HG03060 (cell line): ENCODE measurements around the gene GPR156.

Experiments used
- ATAC-seq: cut with Tn5 transposase; IDR thresholded peaks from one replicate; pipeline ENCODE4 v1.9.1; 2021; ENCODE audit warnings: low read depth, moderate number of reproducible peaks; ENCODE audit not compliant: unreplicated experiment

The GPR156 gene

DNA sequence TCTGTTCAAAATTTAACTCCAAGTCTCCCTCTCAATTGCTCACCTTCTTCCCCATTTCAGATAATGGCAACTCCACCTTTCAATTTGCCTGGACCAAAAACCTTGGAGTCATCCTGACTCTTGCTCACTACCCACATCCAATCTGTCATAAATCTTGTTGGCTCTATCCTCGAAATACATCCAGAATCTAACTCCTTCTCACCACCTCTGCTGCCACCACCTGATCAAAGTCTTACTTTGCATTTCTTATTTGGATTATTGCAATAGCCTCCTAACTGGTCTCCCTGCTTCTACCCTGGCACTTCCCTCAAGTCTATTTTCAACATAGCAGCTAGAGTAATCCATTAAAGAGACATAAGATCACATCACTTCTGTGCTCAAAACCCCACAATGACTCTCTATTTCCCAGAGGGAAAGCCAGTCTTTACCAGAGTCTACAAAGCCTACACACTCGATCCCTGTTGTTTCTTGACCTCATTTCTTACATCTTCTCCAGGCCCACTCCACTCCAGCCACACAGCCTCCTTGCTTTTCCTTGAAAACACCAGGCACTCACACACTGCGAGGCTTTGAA lies 86.6 kb downstream of the GPR156 start:
- ATAC-seq, result no peak

DNA sequence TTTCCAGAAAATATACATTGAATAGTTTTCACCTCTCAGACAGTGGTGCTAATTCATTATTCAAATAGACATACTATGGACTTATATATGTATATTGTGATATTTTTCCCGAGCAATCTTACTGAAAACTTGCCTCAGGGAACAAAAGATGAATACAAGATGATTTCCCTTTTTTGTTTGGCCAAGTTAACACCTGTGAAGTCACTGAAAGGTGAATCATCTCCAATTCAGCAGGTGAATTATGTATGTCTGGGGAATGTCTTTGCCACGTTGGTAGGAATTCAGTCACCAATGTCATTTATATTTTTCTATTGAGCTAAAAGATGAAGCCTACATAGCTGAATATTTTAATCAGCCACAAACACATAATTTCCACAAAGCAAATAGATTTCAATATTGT lies 88.2 kb downstream of the GPR156 start:
- ATAC-seq, result no peak

- ATAC-seq, result no peak
These were observed 88.7 kb downstream of the GPR156 start for GRCh38 chr3:120196333-120196732.

DNA sequence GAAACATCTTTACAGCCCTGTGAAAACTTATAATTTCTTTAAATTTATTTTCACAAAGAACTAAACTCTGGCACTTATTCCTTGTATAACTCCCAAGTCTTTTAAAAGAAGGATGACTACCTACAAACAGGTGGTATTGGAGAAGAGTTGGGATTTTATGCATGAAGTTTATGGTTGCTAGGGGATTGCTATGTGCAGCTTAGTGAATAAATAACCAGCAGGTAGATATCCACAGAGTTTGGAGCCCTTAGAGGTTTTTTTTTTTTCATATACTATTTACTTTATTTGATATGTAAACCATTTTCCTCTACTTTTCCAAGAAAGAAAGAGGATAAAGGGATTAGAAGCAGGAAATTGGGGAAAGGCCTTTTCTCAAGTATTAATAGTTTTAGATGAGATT lies 91.5 kb downstream of the GPR156 start:
- ATAC-seq, result no peak

DNA sequence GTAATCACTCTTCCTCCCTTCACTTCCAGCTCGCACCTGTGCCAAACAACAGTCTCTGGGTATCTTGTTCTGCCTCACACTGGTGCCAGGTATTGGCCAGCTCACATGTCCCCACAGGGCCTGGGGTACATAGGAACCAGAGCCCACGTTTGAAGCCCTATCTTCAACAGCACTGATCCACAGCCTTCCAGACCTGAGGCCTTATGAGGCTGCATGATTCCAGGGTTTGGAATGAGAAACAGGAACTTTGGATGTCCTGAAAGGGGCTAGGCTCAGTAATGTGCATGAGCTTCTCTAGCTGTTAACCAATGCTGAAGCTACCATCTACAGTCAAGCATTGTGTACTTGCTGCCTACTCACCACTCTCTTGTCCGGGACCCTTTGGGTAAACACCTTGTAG lies 92.4 kb downstream of the GPR156 start:
- no peak for ATAC-seq

GRCh38 chr3:120192159-120192558 lies 92.9 kb downstream of the GPR156 start:
- ATAC-seq, result no peak

GRCh38 chr3:120182613-120183511 lies 102.2 kb downstream of the GPR156 start:
- no peak for ATAC-seq

GRCh38 chr3:120181632-120182031 lies 103.4 kb downstream of the GPR156 start:
- ATAC-seq, result no peak

DNA sequence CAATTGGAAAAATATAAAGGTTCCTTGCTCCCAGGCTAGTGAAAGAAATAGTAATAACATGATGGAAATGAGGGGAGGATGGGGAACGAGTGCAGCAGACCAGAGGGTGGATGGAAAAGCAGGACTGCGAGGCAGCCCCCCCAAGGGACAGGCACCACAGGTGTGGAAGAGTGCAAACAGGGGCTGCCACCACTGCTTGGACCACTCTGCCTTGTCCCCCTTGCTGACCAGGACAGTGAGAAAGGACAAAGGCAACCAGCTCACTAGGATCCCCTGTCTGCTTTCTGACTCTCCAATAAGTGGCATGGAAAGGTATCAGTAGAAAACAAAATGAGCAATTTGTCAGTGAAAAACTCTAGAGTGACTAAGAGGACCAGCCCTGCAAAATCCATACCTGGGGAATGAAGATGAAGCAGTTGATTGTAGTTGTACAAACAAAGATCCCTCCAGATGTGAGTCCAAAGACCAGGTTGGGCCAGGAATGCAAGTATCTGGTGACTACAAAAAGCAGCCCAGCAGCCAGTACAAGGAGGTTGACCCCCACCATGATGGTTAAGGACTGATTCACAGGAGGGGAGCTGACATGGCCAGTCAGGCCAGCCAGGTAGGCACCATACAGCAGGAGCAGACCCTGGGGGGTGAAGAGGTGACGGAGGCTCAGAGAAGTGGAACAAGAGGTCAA lies 104.2 kb downstream of the GPR156 start:
- ATAC-seq, result no peak

- no peak for ATAC-seq
These were observed 107.2 kb downstream of the GPR156 start for GRCh38 chr3:120177707-120178306.

DNA sequence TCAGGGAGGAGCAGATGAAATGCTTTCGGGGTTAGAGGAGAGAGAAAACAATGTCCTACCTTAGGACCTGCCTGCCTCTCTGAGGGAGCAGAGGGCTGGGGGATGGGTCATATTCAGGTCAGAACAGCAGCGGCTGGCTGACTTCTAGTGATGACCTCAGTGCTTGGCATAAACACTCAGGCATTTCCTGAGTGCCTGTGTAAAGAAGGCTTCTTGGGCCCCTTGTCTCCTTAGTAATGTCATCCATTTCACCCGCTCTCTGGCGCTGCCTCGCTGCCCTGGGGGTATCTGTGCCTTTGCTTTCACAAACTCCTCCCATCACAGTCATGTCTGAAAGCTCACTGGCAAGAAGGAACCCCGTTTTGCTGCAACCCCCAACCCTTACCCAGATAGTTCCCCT lies 107.9 kb downstream of the GPR156 start:
- ATAC-seq, result no peak

DNA sequence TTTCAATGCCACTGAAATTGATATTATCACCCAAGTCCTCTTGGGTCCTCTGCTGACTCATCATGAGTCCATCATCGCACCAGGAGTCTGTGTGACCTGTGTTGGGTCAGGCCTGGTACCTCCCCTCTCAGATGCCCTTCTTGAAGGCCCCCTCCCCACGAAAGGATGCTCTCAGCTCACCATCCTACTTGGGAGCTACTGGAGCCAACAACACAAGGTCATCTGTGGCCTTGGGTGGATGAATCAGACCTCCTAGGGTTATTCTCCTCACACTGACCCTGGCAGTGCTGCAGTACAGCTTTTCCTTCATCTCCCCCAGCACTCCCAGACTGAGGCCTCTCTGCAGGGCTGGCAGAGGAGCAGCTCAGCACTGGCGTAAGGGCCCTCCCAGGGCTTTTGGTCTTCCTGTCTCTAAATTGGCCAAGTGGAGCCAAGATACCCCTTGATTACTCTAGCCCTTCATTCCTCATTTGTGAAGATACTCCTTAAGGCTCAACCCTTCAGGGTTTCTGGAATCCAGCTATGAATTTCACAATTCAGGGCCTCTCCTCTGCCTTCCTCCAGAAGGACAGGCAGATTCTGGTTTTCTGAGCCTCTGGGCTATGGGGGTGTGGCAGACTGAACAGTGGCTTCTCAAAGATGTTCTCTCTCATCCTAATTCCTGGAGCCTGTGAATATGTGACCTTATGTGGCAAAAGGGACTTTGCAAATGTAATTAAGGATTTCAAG lies 110.0 kb downstream of the GPR156 start:
- ATAC-seq, result no peak

DNA sequence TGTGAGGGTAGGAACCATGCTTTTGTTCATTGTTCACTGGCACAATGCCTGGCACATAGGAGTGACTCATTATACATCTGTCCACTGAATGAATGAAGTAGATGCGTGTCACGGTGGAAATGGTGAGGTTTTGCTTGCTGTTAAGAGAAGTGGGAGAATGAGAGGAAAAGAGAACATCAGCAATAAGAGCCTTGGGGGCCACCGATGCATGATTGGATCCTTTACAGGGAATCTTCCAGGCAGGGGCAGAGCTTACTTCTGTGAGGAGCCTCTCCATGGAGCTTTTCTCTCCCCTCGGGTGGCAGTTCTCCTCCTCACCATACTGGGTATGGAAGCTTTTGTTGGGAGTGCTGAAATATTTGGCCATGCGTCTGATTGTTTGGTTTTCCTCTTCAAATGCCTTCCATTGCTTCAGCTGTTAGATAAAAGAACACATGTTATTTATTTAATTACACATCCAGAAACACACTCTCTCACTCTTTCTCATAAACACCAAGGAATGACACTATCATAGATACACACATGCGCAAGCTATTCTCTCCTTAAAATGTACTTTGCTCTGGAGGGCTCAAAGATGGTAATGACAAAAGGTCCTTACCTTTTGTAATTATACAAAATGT lies 111.9 kb downstream of the GPR156 start:
- no peak for ATAC-seq

GRCh38 chr3:120172070-120172469 lies 113.0 kb downstream of the GPR156 start:
- no peak for ATAC-seq

DNA sequence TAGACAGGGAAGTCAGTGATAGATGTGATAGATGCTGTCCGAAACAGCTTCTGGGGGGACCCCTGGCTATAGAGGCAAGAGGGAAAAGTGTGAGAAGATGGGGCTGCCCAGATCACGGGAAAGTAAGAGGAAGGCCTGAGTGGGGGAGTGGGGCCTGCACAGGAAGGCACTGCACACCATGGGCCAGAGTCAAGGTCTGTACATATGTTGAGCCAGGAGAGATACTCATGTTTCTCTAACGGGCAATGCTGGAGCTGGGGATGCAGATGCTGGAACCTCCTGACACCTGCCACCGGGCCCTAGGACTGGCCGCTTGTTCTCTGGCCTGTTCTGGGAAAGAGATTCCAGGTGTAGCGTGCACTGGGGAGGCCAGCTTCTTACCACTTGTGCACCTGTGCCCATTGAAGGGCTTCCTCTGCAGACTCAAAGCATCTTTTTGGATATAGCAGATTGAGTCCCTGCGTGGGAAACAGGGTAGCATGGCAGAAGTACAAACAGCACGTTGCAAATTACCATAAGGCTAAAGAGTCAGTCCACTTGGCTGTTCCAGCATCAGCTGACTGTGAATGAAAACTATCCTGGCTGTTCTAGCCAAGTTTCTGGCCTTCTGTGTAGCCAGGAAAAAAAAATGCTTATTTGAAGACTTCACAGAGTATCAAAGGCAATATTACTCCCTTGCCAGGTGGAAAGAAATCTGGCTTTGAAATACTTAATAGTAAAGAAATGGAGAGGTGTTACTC lies 113.7 kb downstream of the GPR156 start:
- no peak for ATAC-seq

GRCh38 chr3:120170223-120170622 lies 114.8 kb downstream of the GPR156 start:
- no peak for ATAC-seq

GRCh38 chr3:120169407-120169806 lies 115.6 kb downstream of the GPR156 start:
- ATAC-seq, result no peak

GRCh38 chr3:120168611-120169010 lies 116.4 kb downstream of the GPR156 start:
- no peak for ATAC-seq

GRCh38 chr3:120168038-120168437 lies 117.0 kb downstream of the GPR156 start:
- no peak for ATAC-seq
